LNCAP (cell line): ENCODE data around the gene TPPP3.

ENCODE experiments used
- CTCF ChIP-seq: fragments of 450-650 bp; IDR thresholded peaks from 2 replicates; pipeline ENCODE4 v1.5.1; 2017; ENCODE audit warnings: mild to moderate bottlenecking

The TPPP3 gene

DNA sequence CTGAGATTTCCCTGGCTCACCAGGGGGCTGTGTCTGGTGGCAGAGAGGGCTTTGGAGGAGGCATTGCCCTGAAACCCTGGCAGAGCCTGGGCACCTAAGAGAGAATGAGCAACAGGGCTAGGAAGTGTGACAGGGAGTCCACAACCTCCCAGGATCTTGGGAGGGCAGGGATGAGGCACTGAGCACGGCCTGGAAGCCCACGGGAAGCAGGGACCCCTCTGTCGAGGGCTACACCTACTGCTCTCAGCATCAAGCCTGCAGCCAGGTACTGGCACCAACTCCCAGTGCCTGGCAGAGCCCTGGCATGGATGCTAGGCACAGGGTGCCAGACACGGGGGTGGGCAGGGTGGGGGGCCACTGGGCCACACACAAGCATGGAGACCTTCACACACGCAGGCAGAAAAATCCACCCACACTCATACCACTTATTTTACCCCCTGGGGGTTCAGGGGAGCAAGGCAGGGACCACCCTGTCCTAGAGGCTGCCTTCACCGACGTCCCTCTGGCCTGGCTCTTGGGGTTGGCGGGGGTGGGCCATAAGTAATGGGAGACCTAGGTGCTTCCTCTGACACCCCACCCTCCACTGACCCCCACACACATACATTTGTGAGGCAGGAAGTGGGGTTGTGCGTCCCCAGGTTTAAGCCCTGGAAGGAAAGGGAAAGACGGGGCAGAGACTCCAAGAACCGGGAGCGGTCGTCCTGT is 36.7 kb upstream of the TPPP3 start:
- TF ChIP-seq CTCF: no peak

GRCh38 chr16:67429053-67429798 is 35.9 kb upstream of the TPPP3 start:
- TF ChIP-seq CTCF: no peak

DNA sequence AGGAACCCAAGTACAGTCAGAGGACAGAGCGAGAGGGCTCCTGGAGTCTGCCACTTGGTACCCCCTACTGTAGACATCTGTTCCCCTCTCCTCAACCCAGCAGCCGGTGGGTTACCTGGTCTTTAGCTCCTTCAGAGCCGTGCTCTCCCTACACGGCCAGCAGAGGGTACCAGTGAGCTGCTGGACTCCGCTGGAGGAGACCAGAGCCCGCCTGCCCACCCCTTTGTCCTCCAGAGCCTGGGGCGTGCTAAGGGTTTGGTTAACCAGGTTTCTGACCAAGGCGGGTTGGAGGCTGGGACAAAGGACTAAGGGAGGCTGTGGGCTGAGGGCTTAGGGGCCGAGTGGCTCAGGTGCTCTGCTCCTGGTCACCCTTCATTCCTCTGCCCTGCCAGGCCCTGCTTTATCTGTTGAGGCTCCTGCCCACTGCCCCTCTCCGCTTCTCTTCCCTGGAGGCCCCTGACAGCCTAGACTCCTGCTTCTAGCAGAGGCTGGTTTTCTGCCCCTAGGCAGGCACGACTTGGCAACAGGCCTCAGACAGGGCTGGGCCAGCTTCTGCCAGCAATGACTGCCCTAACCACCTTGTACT is 34.9 kb upstream of the TPPP3 start:
- peak; percentile 90 for TF ChIP-seq CTCF

DNA sequence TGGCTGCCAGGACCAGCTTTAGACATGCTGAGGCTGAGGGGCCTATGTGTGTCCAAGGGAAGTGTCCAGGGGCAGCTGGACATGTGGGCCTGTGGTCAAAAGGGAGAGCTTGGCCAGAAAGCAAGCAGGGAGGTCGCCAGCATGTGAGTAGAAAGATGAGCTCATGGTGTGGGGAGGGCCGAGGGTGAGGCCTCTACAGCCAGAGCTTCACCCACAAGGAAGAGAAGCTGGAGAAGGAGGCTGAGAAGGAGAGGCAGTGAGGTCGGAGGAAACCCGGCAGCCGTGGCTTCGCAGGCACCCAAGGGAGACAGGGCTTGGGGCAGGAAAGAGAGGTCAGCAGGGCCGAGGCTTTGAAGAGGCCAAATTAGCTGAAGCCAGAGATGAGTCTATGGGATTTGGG is 33.7 kb upstream of the TPPP3 start:
- TF ChIP-seq CTCF: no peak

DNA sequence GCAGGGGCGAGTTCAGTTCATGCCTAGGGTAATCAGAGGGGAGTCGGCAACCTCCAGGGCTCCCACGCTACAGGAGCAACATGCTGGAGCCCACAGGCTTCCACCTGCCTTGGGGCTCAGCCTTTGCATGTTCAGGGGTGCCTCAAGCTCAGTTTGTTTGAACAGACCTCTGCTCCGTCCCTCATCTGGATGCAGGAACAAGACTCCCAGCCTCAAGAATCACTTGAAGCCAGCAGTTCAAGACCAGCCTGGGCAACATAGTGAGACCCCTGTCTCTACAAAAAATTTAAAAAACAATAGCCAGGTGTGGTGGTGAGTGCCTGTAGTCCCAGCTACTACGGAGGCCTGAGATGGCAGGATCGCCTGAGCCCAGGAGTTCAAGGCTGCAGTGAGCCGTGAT is 32.7 kb upstream of the TPPP3 start:
- no peak for TF ChIP-seq CTCF

DNA sequence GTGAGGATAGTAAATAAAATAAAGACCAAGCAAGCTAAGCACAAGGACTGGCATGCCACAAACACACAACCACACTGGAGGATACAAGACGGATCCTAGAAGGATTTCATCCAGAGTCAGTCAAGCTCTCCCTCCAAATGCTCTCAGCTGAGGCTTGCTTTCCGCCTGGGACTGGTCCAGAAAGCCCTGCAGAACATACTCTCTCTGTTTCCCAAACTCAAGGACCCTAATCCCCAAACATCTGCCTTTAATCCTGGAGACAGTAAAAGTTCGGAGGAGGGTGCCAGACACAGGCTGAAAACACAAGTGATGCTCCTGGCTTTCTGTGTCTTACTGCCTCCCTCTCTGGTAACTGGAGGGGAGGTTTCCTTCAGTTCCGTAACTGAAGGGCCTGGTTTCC is 32.3 kb upstream of the TPPP3 start:
- TF ChIP-seq CTCF: no peak

GRCh38 chr16:67425061-67425460 is 31.8 kb upstream of the TPPP3 start:
- no peak for TF ChIP-seq CTCF
